Measurements from ENCODE around the gene ZNF511.

The ZNF511 gene

GRCh38 chr10:133268532-133268931 lies 40.2 kb upstream of the ZNF511 start:
- H3K4me3 Mint-ChIP-seq, result no peak overlapping the region
- no peaks in the 10 kb centered on the region for H3K9me3 Mint-ChIP-seq
- peaks cover 5% of the 10 kb centered on the region for H3K27me3 Mint-ChIP-seq (ENCODE audit: low read depth, poor library complexity)

DNA sequence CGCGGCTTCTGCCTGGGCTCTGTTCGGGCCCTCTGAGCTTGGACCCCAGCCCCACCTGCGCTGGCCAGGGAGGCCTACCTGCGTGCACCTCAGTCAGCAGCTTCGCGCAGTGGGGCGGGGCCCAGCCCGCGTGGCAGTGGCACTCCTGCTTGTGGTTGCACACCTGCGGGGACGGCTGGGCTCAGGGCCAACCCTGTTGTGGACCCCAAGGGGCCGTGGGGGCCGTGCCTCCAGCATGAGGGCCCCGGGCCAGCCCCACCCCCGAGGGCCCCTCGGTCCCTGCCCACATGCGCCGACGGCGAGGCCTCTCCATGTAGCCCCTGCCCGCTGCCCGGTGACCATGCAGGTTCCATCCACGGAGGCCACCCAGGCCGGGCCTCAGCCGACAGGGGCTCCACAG lies 39.3 kb upstream of the ZNF511 start:
- H3K4me1 Mint-ChIP-seq, result no peaks in the 10 kb centered on the region

More at GRCh38 chr10:133268532-133268931, 40.2 kb upstream of the ZNF511 start:
- H3K27ac Mint-ChIP-seq, result no peak overlapping the region
- TF ChIP-seq, protein P1, sequence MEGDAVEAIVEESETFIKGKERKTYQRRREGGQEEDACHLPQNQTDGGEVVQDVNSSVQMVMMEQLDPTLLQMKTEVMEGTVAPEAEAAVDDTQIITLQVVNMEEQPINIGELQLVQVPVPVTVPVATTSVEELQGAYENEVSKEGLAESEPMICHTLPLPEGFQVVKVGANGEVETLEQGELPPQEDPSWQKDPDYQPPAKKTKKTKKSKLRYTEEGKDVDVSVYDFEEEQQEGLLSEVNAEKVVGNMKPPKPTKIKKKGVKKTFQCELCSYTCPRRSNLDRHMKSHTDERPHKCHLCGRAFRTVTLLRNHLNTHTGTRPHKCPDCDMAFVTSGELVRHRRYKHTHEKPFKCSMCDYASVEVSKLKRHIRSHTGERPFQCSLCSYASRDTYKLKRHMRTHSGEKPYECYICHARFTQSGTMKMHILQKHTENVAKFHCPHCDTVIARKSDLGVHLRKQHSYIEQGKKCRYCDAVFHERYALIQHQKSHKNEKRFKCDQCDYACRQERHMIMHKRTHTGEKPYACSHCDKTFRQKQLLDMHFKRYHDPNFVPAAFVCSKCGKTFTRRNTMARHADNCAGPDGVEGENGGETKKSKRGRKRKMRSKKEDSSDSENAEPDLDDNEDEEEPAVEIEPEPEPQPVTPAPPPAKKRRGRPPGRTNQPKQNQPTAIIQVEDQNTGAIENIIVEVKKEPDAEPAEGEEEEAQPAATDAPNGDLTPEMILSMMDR (IDR thresholded peaks at IDR 0.05), result no peak
- no peaks in the 10 kb centered on the region for H3K36me3 Mint-ChIP-seq (ENCODE audit: low read depth)
- DNase-seq, result no peak
- no peaks in the 10 kb centered on the region for H3K4me1 Mint-ChIP-seq

DNA sequence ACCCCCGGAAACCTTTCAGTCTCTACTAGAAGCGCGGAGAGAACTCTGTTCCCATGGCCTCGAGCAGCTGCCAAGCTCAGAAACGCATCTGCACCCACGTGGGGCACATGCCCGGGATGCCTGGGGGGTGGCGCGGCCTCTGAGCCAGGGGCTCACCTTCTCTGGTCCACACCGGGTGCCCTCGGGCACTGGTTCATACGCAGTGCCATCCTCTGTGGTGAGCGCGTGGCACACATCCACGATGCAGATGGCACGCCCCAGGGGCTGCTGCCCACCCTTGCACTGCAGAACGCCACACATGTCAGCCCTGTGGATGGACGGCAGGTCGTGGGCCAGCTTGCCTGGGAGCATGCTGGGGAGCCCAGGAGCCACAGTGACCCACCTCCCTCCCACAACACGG lies 38.5 kb upstream of the ZNF511 start:
- DNase-seq, result no peak
- Mint-ChIP-seq H3K27ac (no peak overlapping the region), H3K36me3 (ENCODE audit: low read depth) (no peaks in the 10 kb centered on the region), H3K27me3 (ENCODE audit: low read depth, poor library complexity) (peaks cover 5% of the 10 kb centered on the region), H3K9me3 (no peaks in the 10 kb centered on the region), H3K4me1 (no peaks in the 10 kb centered on the region), H3K4me3 (no peak overlapping the region)
- TF ChIP-seq, protein P1 (IDR thresholded peaks at IDR 0.05), result no peak

More for the DNA sequence above, 39.3 kb upstream of the ZNF511 start:
- Mint-ChIP-seq H3K27ac (no peak overlapping the region), H3K36me3 (ENCODE audit: low read depth) (no peaks in the 10 kb centered on the region), H3K9me3 (no peaks in the 10 kb centered on the region), H3K27me3 (ENCODE audit: low read depth, poor library complexity) (peaks cover 5% of the 10 kb centered on the region), H3K4me3 (no peak overlapping the region)
- TF ChIP-seq, protein P1 (IDR thresholded peaks at IDR 0.05), result no peak
- no peak for DNase-seq

- Mint-ChIP-seq H3K27me3 (ENCODE audit: low read depth, poor library complexity) (peaks cover 10% of the 10 kb centered on the region), H3K9me3 (no peaks in the 10 kb centered on the region)
Observed at GRCh38 chr10:133270773-133271297, 37.9 kb upstream of the ZNF511 start.

DNA sequence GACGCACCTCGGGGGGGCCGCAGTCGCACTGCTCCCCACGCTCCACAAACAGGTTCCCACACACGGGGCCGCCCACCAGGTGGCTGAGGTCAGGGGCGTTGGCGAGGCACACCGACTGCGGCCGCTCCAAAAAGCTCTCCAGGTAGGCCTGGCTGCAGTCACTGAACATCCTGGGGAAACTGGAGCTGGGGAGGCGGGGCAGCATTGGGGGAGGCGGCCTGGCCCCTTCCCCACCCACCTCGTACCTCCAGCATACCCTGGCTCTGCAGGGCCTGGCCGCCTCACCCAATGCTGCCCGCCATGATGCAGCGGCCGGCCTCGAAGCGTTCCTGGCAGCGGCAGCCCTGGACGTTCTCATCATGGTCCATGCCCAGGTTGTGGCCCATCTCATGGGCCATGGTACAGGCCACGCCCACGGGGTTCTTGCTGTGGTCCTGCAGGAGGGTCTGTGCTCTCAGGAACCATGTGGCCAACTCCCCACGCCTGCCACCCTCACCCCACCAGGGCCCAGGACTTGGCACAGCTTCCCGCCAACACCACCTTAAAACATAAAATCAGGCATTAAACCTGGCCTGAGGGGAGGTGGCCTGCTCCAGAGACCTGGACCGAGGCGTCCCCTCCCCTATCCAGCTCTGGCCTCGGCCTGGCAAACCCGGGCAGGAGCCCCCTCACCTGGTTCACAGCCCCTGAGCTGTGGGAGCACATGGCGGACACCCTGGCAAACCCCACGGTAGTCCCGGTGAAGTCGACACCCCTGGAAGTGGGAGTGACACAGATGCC lies 37.0 kb upstream of the ZNF511 start:
- Mint-ChIP-seq H3K27me3 (ENCODE audit: low read depth, poor library complexity) (peaks cover 13% of the 10 kb centered on the region), H3K36me3 (ENCODE audit: low read depth) (no peaks in the 10 kb centered on the region), H3K4me1 (peaks cover 9% of the 10 kb centered on the region), H3K4me3 (no peak overlapping the region), H3K9me3 (no peaks in the 10 kb centered on the region), H3K27ac (no peak overlapping the region)
- no peak for DNase-seq
- TF ChIP-seq, protein P1 (IDR thresholded peaks at IDR 0.05), result no peak

More at GRCh38 chr10:133270773-133271297, 37.9 kb upstream of the ZNF511 start:
- TF ChIP-seq, protein P1 (IDR thresholded peaks at IDR 0.05), result no peak
- Mint-ChIP-seq H3K27ac (no peak overlapping the region), H3K36me3 (ENCODE audit: low read depth) (no peaks in the 10 kb centered on the region), H3K4me3 (no peak overlapping the region), H3K4me1 (peaks cover 5% of the 10 kb centered on the region)
- DNase-seq, result no peak

Measured in nephron progenitor cell (in vitro differentiated cells).